CD14-positive monocyte (primary cell): Measurements from ENCODE around the gene CPA1. TPM values are rescaled to one million over a fixed set of nuclear protein-coding genes. Genes with fewer than 3 reads are reported as not detected.

Source experiments
- DNase-seq, 3 donors: peaks; one replicate each; pipeline ENCODE4 v3.0.0-alpha.2; 2011 to 2022
- H2AFZ ChIP-seq: 2 replicates; pipeline ENCODE4 v1.6.0; 2012; ENCODE audit warnings: mild to moderate bottlenecking, low read depth, low read length, inconsistent platforms; ENCODE audit not compliant: insufficient read depth, poor library complexity, severe bottlenecking
- H3K27ac ChIP-seq, 2 donors: 1 replicate in 1 of 2; 2 replicates in 1 of 2; pipeline ENCODE4 v1.5.1; 2012 to 2013; ENCODE audit warnings: low read length in 2 of 2, control low read depth in 1 of 2, inconsistent platforms in 1 of 2, low read depth in 1 of 2, mild to moderate bottlenecking in 1 of 2
- H3K27me3 ChIP-seq, 2 donors: one replicate each; pipeline versions ENCODE4 v1.6.0 to v1.6.1; 2011 to 2013; ENCODE audit warnings: low read length in 2 of 2; ENCODE audit not compliant: control insufficient read depth in 2 of 2, insufficient read depth in 2 of 2
- H3K36me3 ChIP-seq, 2 donors: replicated peaks in 1 of 2; 1 replicate in 1 of 2; 2 replicates in 1 of 2; pipeline versions ENCODE4 v1.5.1 to v1.6.1; 2012 to 2013; ENCODE audit warnings: low read length in 2 of 2, control low read depth in 1 of 2, inconsistent platforms in 1 of 2, mild to moderate bottlenecking in 1 of 2; ENCODE audit not compliant: insufficient read depth in 2 of 2, control insufficient read depth in 1 of 2
- H3K4me1 ChIP-seq, 2 donors: 1 replicate in 1 of 2; 2 replicates in 1 of 2; pipeline versions ENCODE4 v1.5.1 to v1.6.1; 2012 to 2013; ENCODE audit warnings: low read length in 2 of 2, control low read depth in 1 of 2, inconsistent platforms in 1 of 2, mild to moderate bottlenecking in 1 of 2, moderate library complexity in 1 of 2; ENCODE audit not compliant: insufficient read depth in 2 of 2, control insufficient read depth in 1 of 2
- H3K4me2 ChIP-seq: replicated peaks from 2 replicates; pipeline ENCODE3; 2012; ENCODE audit warnings: low read length, moderate library complexity, mild to moderate bottlenecking; ENCODE audit not compliant: poor library complexity, severe bottlenecking; ENCODE audit errors: extremely low read depth
- H3K4me3 ChIP-seq, 3 experiments: fragments of 200-600 bp in 1 of 3; sonication (generic) in 1 of 3; replicated peaks in 1 of 3; 1 replicate in 2 of 3; 2 replicates in 1 of 3; pipeline ENCODE4 v1.5.1; 2011 to 2013; ENCODE audit warnings: low read length in 3 of 3, mild to moderate bottlenecking in 3 of 3, control low read depth in 2 of 3, low read depth in 2 of 3, inconsistent platforms in 1 of 3, moderate library complexity in 1 of 3
- H3K79me2 ChIP-seq: 2 replicates; pipeline ENCODE4 v1.6.0; 2012; ENCODE audit warnings: mild to moderate bottlenecking, control low read depth, inconsistent platforms, low read length, moderate library complexity; ENCODE audit not compliant: insufficient read depth
- H3K9ac ChIP-seq: 2 replicates; pipeline ENCODE4 v1.6.0; 2017; ENCODE audit warnings: low read length, mild to moderate bottlenecking; ENCODE audit not compliant: insufficient read depth, poor library complexity, severe bottlenecking
- H3K9me3 ChIP-seq, 2 donors: replicated peaks in 1 of 2; 1 replicate in 1 of 2; 2 replicates in 1 of 2; pipeline versions ENCODE4 v1.5.1 to v1.6.1; 2012 to 2013; ENCODE audit warnings: low read length in 2 of 2, control low read depth in 1 of 2; ENCODE audit not compliant: control insufficient read depth in 1 of 2, insufficient read depth in 1 of 2
- H4K20me1 ChIP-seq: 2 replicates; pipeline ENCODE4 v1.6.0; 2012; ENCODE audit warnings: mild to moderate bottlenecking, low read length, control low read depth, moderate library complexity; ENCODE audit not compliant: insufficient read depth
- H3K27ac Mint-ChIP-seq, 7 donors: one replicate each; pipeline ENCODE4 v1.8.0; 2020; ENCODE audit warnings: mild to moderate bottlenecking in 7 of 7, mixed read lengths in 7 of 7, moderate library complexity in 6 of 7, inconsistent platforms in 2 of 7
- H3K27me3 Mint-ChIP-seq, 3 donors: one replicate each; pipeline ENCODE4 v1.8.0; 2021 to 2022; ENCODE audit warnings: low read depth in 3 of 3, mild to moderate bottlenecking in 3 of 3, mixed read lengths in 3 of 3, moderate library complexity in 3 of 3, inconsistent platforms in 1 of 3
- H3K36me3 Mint-ChIP-seq, 2 donors: one replicate each; pipeline ENCODE4 v1.8.0; 2020; ENCODE audit warnings: mixed read lengths in 2 of 2, inconsistent platforms in 1 of 2, mild to moderate bottlenecking in 1 of 2
- H3K4me1 Mint-ChIP-seq: one replicate; pipeline ENCODE4 v1.8.0; 2020; ENCODE audit warnings: mild to moderate bottlenecking, mixed read lengths
- H3K4me3 Mint-ChIP-seq, 2 donors: one replicate each; pipeline ENCODE4 v1.8.0; 2020; ENCODE audit warnings: mild to moderate bottlenecking in 2 of 2, mixed read lengths in 2 of 2, moderate library complexity in 1 of 2
- H3K9me3 Mint-ChIP-seq, 7 donors: one replicate each; pipeline ENCODE4 v1.8.0; 2020 to 2022; ENCODE audit warnings: mixed read lengths in 7 of 7, mild to moderate bottlenecking in 6 of 7, moderate library complexity in 6 of 7, inconsistent platforms in 2 of 7
- WGBS: methylation state at CpG from one replicate; pipeline ENCODE4 v1.1.5; 2013; ENCODE audit warnings: missing lambda C conversion rate; ENCODE audit not compliant: insufficient coverage; 5-methylcytosine and 5-hydroxymethylcytosine counted together
- intact Hi-C, 2 donors: fragments of 100-400 bp; cut with micrococcal nuclease; formaldehyde crosslinking; loops; one replicate each; pipeline versions ENCODE4 v1.15.0 to v1.15.1; 2023
- polyA plus RNA-seq, 3 donors: library from polyadenylated mRNA; depleted of rRNA in 1 of 3; unstranded in 2 of 3; stranded (reverse) in 1 of 3; fragments of 300-500 nt in 2 of 3; fragments of >200 nt in 1 of 3; fragmentation: Illumina TruSeq in 2 of 3; gene quantifications; 1 replicate in 2 of 3; 2 replicates in 1 of 3; pipeline ENCODE4 v1.2.3, GENCODE V29; 2012 to 2021
- TF ChIP-seq, protein P1 (sequence below): fragments of 200-600 bp; IDR thresholded peaks from one replicate; pipeline ENCODE4 v1.8.0; 2022; ENCODE audit warnings: antibody characterized with exemption, mild to moderate bottlenecking

CPA1 gene
- polyA plus RNA-seq, 3 donors: not detected

DNA sequence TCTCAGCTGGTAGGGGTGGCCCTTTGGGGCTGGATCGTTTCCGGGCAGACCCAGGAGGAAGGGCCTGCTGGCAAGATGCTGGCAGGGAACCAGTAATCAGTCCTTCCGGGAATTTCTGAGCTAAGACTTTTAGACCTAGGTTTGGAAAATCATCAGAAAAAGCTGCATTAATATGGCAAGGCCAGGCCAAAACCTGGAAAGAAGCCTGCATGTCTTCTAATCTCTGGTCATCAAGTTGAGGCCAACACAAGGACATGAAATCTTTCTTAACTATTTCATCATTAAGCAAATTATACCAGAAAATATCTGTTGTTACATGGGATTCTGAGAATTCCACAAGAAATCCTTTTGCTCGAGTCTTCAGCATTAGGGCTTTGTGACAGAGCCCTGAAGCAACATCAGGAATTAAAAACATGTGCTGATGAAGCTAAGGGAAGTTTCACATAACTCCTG is 19.9 kb downstream of the CPA1 start:
- H2AFZ ChIP-seq: no peak overlapping the region
- H3K4me2 ChIP-seq: no peak overlapping the region
- Mint-ChIP-seq H3K4me1 (peaks cover 17% of the 10 kb centered on the region), H3K4me3 (no peak overlapping the region), H3K36me3 (peaks cover 17 to 20% of the 10 kb centered on the region in 2 donors), H3K27me3 (peaks cover 0 to 2% (median 0%) of the 10 kb centered on the region in 3 donors), H3K9me3 (no peaks in the 10 kb centered on the region), H3K27ac (no peak overlapping the region)
- H3K9ac ChIP-seq: no peak overlapping the region
- no peaks in the 10 kb centered on the region for H3K9me3 ChIP-seq
- peaks cover 3 to 12% of the 10 kb centered on the region in 2 donors for H3K36me3 ChIP-seq
- H3K4me1 ChIP-seq: peaks cover 9 to 11% of the 10 kb centered on the region in 2 donors
- TF ChIP-seq, protein P1, sequence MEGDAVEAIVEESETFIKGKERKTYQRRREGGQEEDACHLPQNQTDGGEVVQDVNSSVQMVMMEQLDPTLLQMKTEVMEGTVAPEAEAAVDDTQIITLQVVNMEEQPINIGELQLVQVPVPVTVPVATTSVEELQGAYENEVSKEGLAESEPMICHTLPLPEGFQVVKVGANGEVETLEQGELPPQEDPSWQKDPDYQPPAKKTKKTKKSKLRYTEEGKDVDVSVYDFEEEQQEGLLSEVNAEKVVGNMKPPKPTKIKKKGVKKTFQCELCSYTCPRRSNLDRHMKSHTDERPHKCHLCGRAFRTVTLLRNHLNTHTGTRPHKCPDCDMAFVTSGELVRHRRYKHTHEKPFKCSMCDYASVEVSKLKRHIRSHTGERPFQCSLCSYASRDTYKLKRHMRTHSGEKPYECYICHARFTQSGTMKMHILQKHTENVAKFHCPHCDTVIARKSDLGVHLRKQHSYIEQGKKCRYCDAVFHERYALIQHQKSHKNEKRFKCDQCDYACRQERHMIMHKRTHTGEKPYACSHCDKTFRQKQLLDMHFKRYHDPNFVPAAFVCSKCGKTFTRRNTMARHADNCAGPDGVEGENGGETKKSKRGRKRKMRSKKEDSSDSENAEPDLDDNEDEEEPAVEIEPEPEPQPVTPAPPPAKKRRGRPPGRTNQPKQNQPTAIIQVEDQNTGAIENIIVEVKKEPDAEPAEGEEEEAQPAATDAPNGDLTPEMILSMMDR: no peak
- no peak for DNase-seq
- no peaks in the 10 kb centered on the region for H3K27me3 ChIP-seq
- H4K20me1 ChIP-seq: no peaks in the 10 kb centered on the region
- no peak overlapping the region for H3K4me3 ChIP-seq
- H3K79me2 ChIP-seq: no peaks in the 10 kb centered on the region
- intact Hi-C loops: no loop called here
- H3K27ac ChIP-seq: no peak overlapping the region
- WGBS: 100% methylated on average over 1 of the region's 4 CpGs

DNA sequence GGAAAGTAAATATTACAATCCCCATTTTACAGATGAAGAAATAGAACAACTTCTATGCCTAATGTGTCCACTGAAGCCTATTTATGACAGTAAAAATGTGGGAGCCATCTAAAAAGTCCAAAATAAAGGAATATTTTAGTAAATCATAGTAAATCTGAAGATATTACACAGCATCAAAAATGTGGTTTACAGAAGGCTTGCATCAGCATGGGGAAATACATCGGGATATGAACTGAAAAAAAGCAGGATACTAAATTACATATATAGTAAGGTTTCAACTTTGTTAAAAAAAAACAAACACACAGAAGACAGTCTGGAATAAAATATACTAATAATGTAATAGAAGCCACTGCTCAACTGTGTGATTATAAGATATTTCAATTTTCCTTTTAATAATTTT is 20.8 kb downstream of the CPA1 start:
- no peaks in the 10 kb centered on the region for H3K9me3 ChIP-seq
- no peak overlapping the region for H3K4me3 ChIP-seq
- H3K9ac ChIP-seq: no peak overlapping the region
- no CpG with 5 or more reads among the region's 1 CpG for WGBS
- peaks cover 3 to 12% of the 10 kb centered on the region in 2 donors for H3K36me3 ChIP-seq
- TF ChIP-seq, protein P1: no peak
- no peak overlapping the region for H3K4me2 ChIP-seq
- no peak for DNase-seq
- Mint-ChIP-seq H3K9me3 (no peaks in the 10 kb centered on the region), H3K27me3 (peaks cover 0 to 2% (median 0%) of the 10 kb centered on the region in 3 donors), H3K4me1 (peaks cover 17% of the 10 kb centered on the region), H3K36me3 (peaks cover 17 to 20% of the 10 kb centered on the region in 2 donors), H3K4me3 (no peak overlapping the region), H3K27ac (no peak overlapping the region)
- no peaks in the 10 kb centered on the region for H4K20me1 ChIP-seq
- no peaks in the 10 kb centered on the region for H3K27me3 ChIP-seq
- H2AFZ ChIP-seq: no peak overlapping the region
- intact Hi-C loops: no loop called here
- H3K79me2 ChIP-seq: no peaks in the 10 kb centered on the region
- peaks cover 9 to 11% of the 10 kb centered on the region in 2 donors for H3K4me1 ChIP-seq
- H3K27ac ChIP-seq: no peak overlapping the region
